Activated T-cell treated with anti-CD3 and anti-CD28 coated beads, Interleukin-2, amount 50 U/mL, for 1 hour (primary cell): ENCODE measurements around the gene GPR26.
"Not testable (repeated sequence)": the region's sequence is repeated elsewhere in the genome, so short reads cannot be mapped to it uniquely, and the experiment has no call there.

Source experiments
- DNase-seq: peaks from one replicate; pipeline ENCODE4 v3.0.0-alpha.2; 2020

The GPR26 gene

DNA sequence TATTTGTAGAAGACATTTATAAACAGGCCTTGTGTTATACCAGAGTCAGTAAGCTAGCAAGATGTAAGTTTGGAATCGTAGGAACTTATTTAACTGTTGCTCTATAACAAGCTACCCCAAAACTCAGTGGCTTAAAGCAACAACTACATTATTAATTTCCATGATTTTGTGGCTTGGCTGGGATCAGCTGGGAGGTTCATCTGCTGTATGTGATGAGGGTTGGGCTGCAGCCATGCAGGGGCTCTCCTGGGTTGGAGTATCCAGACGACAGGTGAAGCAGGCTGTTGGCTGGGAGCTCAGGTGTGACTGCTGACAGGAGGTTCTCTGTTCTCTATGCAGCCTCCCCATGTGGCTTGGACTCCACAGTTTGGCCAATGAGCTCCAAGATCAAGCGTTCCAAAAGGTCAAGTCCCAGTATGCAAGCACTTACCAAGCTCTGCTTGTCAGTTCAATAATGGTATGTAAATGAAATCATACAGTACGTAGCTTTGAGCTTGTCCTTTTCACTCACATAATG, 52.4 kb downstream of the GPR26 start:
- DNase-seq: no peak

DNA sequence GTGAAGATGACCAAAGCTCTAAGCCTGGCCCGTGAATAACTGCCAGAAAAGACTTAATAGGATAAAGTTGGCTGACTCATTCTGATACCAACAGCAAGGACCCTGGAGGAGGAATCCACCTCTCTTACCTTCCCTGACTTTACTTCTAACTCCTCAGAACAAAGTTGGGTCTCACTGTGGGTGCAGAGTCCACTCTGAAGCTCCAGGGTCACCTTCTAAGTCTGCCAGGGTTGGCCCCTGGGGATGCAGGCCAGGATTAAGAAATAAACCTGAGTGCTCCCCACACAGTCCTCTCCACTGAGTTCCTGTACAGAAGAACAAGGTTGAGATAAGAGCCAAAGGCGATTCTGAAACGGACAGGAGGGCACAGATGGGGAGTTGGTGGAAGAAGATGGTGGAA, 54.4 kb downstream of the GPR26 start:
- no peak for DNase-seq

DNA sequence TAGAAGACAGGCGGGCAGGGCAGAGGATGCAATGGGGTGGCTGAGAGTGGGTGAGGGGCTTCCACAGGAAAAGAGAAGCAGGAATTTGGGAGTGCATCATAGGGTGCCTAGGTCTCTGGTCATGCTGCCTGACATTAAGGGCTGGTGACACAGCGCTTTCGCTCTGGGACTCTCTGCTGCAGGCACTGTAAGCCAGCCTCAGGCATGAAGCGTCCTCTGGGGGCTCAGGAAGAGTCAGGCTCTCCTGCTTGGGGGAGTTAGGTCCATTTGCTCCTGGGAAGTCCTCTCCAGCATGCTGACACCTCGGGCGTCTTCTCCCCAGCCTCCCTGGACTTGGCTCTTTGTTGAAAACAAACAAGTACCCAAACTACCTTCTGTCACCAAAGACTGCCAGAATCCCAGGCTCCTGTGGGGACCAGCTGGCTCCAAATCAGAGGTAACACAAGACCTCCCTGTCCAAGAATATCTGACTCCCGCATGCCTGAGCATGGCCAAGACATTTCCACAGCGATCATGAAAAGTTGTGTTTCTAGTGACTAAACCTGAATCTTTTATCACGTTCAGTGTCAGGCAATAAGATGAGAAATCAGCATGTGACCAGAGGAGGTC, 55.4 kb downstream of the GPR26 start:
- DNase-seq: no peak

DNA sequence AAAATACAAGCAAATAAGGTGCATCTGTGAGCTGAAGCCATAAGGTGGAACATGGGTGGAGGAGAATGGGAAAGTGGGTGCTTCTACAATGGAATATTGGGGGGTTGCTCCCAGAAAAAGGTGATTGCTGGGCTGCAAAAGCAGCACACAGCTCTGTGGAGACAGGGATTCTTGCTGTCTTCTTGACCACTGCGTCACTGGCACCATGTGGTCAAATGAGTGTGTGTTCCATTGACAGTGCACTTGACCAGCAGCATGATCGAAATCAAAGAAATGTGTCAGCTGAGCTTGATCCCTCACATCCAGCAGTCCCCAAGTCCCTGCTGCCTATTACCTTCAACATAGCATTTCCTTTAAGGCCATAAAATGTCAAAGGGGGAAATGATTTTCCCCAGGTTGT, 56.2 kb downstream of the GPR26 start:
- DNase-seq: no peak

DNA sequence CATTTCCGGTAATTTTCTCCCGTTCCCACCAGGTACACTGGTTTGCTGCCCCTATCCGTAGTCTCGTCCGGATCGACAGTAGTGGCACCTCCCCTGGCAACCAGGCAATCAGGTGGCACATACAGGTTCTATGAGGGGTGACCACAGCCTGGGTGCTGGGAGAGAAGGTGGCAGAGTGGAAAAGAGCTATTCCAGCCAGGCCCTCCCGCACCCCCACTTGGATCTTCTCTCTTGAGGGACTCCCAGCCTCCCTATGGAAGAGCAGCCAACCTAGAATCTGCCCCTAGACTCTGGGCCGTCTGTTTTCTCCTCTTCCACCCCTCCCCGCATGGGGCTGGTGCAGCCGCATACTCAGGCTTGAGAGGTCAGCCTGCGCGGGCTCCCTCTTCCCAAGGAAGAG, 58.6 kb downstream of the GPR26 start:
- DNase-seq: no peak

DNA sequence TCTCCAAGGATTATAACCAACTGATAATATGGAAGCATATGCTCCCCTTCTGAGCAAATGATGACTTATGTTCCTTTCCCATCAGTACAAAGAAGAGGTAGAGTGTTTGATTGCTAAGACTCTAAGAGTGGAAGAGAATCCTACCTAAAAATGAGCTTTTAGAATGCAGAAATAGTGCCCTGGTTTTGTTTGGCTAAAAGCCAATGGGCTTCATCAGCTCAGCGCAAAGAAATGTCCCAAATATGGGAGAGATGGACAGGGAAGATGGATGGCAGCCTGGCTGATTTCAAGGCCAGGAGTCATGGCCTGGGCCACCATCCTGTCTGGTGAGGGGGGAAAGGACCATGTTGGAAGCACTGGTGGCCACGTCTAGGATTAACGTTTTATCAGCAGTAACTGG, 60.2 kb downstream of the GPR26 start:
- DNase-seq: no peak

DNA sequence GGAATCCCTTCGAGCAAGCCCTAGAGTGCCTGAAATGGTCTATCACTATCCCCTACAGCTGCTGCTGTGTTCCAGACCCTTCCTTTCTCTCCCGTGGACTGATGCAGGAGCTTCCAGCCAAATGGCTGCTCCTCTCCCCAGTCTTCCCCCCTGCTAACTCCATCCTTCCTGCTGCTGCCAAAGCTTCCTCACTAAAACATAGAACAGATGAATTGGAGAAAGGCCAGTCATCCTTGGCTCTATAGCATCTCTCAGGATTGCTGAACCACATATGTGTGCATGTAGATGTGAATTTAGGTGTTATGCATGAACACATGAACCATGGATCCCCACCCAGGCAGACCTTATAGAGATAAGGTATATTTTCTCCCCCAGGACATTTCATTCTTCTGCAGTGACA, 60.7 kb downstream of the GPR26 start:
- no peak for DNase-seq

DNA sequence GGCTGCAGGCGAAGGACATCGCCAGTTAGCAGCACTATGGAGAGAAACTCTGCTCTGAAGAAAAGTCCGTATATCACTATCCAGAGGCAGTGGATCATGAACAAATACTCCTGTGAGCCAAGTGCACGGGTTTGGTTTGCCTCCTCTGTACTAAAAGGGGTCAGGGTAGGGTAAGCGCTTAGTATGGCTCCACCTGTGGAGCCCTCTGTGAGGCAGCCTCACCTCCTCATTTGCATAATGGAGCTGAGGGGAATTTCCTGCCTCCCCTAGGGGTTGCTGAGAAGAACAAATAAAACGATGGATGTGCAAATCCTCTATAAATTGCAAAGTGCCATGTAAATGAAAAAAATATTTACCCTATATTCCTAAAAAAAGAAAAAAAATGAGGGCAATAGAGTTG, 63.4 kb downstream of the GPR26 start:
- DNase-seq: no peak

DNA sequence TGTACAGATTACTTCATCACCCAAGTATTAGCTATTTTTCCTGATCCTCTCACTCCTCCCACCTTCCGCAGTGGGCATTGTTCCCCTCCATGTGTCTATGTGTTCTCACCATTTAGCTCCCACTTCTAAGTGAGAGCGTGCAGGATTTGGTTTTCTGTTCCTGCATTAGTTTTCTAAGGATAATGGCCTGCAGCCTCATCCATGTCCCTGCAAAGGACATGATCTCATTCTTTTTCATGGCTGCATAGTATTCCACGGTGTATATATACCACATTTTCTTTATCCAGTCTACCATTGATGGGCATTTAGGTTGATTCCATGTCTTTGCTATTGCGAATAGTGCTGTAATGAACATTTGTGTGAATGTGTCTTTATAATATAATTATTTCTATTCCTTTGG, 70.8 kb downstream of the GPR26 start:
- not testable (repeated sequence) for DNase-seq

DNA sequence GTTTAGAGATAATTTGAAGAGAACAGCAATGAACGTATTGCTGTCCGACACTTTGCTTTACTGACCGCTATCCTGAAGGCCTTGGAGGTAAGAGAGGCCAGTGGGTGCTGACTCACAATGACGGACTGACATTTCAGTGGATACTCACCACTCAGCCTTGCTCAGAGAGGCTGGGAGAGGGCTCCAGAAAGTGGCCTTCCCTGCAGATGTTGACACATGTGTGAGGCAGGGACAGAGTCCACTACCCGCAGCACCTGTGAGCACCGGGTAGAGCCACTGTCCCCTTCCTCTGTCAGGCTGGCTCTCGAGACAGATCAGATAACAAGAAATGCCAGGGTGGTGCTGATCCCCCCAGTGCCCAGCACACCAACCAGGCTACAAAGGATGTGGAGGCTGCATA, 75.0 kb downstream of the GPR26 start:
- DNase-seq: no peak

DNA sequence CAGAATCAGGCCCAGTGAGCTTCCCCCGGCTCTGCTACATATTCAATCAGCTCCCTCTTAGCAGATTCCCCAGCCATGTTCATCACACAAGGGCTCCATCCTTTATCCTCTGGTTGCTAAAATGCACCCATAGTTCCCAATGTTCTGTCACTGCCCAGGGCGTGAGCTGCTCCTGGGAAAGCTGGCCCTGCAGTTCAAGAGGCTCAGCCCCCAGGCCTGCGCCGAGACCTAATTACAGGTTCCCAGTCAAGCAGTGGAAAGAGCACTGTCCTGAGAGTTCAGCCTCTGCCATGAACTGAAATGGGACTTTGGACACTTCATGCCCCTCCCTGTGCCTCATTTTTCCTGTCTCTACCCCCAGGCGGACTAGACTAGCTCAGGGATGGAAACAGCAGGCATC, 75.6 kb downstream of the GPR26 start:
- no peak for DNase-seq

DNA sequence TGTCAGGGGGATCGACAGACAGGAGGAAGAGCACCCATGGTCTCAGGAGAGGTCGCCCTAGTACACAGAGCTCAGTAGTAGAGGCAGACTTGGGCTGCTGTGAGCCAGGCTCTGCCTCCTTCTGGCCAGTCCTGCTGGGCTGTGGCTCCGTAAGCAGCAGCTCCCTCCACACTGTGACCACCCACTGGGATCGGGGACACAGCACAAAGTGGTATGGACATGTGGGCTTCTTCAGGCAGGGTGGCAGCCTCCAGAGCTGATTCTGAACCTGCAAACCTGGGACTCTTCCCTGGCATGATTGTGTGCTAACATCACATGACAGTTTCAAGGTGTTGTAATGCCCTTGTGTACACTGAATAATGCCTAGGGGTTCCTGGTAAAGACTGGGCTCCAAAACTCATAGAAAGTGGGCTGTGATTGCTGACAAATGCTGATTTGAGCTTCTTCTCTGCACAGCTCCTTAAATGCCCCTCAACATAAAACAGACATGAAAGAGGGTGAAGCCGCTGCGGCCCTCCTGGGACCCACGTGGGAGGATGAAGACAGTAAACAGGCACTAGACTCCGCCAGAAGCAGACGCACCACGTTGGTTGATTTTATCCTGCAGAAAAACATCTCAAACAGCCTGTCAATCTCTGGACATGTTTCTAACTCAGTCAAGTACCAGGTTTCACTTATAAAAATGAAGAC, 76.7 kb downstream of the GPR26 start:
- DNase-seq: no peak

DNA sequence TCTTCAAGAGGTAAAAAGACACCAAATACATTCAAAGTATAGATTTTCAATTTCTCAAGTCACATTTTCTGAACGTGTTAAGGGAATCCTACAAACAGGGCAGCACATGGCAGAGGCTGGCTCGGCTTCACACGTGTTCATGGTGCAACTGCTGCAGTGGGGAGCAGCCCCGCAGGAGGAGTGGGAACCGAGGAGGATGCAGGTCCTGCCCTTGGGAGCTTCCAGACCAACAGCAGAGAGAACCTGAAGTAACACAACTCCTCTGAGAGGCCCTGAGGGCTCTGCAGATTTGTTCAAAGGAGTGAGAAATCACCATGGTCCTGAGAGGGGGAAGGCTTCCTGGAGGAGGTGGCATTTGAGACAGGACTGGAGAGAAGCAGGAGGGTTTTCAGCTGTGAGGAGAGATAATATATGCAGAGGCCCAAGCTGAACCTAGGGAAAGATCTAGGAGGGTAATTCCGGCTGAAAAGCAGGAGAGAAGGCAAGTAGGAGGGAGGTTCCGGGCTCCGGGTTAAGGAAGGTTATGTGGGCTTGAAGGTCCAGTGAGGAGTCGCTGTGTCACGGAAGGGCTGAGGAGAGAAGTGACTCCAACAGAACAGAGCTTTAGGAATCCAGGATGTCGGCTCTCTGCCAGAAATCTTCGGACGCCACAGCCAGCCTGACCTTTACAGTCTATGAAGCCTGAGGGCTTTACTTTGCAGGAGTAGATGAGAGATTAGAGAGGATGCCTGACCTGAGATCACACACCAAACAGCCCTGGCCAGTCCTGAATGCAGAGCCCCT, 77.5 kb downstream of the GPR26 start:
- no peak for DNase-seq

DNA sequence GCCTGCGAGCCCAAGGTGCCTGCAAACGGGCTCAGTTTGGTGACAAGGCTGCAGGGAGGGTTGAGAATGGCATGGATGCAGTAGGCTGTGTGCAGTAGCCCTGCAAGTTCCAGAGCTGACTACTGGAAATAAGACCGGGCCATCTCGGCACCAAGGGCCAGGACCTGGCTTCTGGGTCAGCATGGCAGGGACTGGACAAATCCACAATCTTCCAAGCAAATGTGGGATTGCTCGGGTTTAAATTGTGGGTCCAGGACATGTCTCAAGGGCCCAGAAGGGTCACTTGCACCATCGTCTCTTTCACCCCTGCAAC, 78.0 kb downstream of the GPR26 start:
- no peak for DNase-seq
